H1 (cell line): Measurements from ENCODE around the gene UHRF1. TPM values are rescaled to one million over a fixed set of nuclear protein-coding genes. Genes with fewer than 3 reads are reported as not detected.
A peak's percentile ranks its signal among the peaks of the same experiment; 100 is the strongest.

Experiments used
- CTCF ChIA-PET: fragments of 300-600 bp; sonication (Branson Sonifier 250); formaldehyde crosslinking; loops from one replicate; lab custom pipeline; 2021; ENCODE audit not compliant: partially characterized antibody; lab: Charles Lee
- POLR2A ChIA-PET: fragments of 300-600 bp; sonication (Branson Sonifier 250); formaldehyde crosslinking; loops from one replicate; lab custom pipeline; 2021; ENCODE audit warnings: inconsistent platforms; ENCODE audit not compliant: partially characterized antibody; lab: Charles Lee
- DNase-seq, 2 experiments: peaks; one replicate each; pipeline versions ENCODE4 v3.0.0 to v3.0.0-alpha.2; 2010 to 2022; ENCODE audit warnings: low spot score in 2 of 2, low read depth in 1 of 2, mixed read lengths in 1 of 2
- FAIRE-seq: peaks from 2 replicates; lab custom pipeline; 2011; peaks lifted over from hg19 to GRCh38; lab: Jason Lieb, UNC
- H2AFZ ChIP-seq: 2 replicates; pipeline ENCODE4 v1.8.1; 2012; ENCODE audit warnings: low read length, inconsistent platforms
- H2AK5ac ChIP-seq: 2 replicates; pipeline ENCODE4 v1.6.1; 2013; ENCODE audit warnings: low read depth, low read length
- H2BK120ac ChIP-seq: replicated peaks from 2 replicates; pipeline ENCODE3; 2013; ENCODE audit warnings: low read depth, low read length, inconsistent platforms
- H2BK12ac ChIP-seq: 2 replicates; pipeline ENCODE4 v1.6.1; 2013; ENCODE audit warnings: low read depth, low read length
- H2BK15ac ChIP-seq: 2 replicates; pipeline ENCODE4 v1.6.1; 2013; ENCODE audit warnings: low read length
- H2BK20ac ChIP-seq: 2 replicates; pipeline ENCODE4 v1.6.1; 2013; ENCODE audit warnings: low read length
- H2BK5ac ChIP-seq: 2 replicates; pipeline ENCODE4 v1.6.1; 2013; ENCODE audit warnings: low read depth, low read length
- H3K14ac ChIP-seq: 2 replicates; pipeline ENCODE4 v1.6.1; 2013; ENCODE audit warnings: inconsistent platforms; ENCODE audit not compliant: insufficient read length
- H3K18ac ChIP-seq: 2 replicates; pipeline ENCODE4 v1.6.1; 2013; ENCODE audit warnings: low read length; ENCODE audit errors: extremely low read depth
- H3K23ac ChIP-seq: 2 replicates; pipeline ENCODE4 v1.6.1; 2013; ENCODE audit warnings: inconsistent platforms; ENCODE audit not compliant: insufficient read length
- H3K23me2 ChIP-seq: 2 replicates; pipeline ENCODE4 v1.6.1; 2013; ENCODE audit warnings: low read depth, low read length
- H3K27ac ChIP-seq: 2 replicates; pipeline ENCODE4 v1.6.1; 2011; ENCODE audit warnings: low read depth, low read length, inconsistent platforms
- H3K27me3 ChIP-seq, 4 experiments: replicated peaks in 1 of 4; 1 replicate in 1 of 4; 2 replicates in 3 of 4; pipeline versions ENCODE4 v1.6.1 to v1.8.1; 2011 to 2013; ENCODE audit warnings: low read length in 3 of 4, mild to moderate bottlenecking in 3 of 4, inconsistent platforms in 2 of 4, mixed read lengths in 2 of 4, moderate library complexity in 1 of 4; ENCODE audit not compliant: control insufficient read depth in 3 of 4, insufficient read depth in 3 of 4; ENCODE audit errors: extremely low read depth in 1 of 4
- H3K36me3 ChIP-seq, 4 experiments: 2 replicates each; pipeline versions ENCODE4 v1.6.1 to v1.8.1; 2011 to 2013; ENCODE audit warnings: mild to moderate bottlenecking in 4 of 4, low read length in 3 of 4, moderate library complexity in 2 of 4, control low read depth in 1 of 4, inconsistent platforms in 1 of 4; ENCODE audit not compliant: insufficient read depth in 4 of 4, control insufficient read depth in 2 of 4
- H3K4ac ChIP-seq: replicated peaks from 2 replicates; pipeline ENCODE3; 2013; ENCODE audit warnings: low read length, low read depth, mixed read lengths, inconsistent platforms; ENCODE audit not compliant: insufficient read length
- H3K4me1 ChIP-seq, 4 experiments: replicated peaks in 1 of 4; 1 replicate in 1 of 4; 2 replicates in 3 of 4; pipeline versions ENCODE4 v1.6.1 to v1.8.1; 2011 to 2013; ENCODE audit warnings: low read length in 3 of 4, inconsistent platforms in 2 of 4, mixed read lengths in 1 of 4; ENCODE audit not compliant: insufficient read depth in 4 of 4, control insufficient read depth in 3 of 4
- H3K4me2 ChIP-seq, 2 experiments: 2 replicates each; pipeline versions ENCODE4 v1.6.1 to v1.8.1; 2011 to 2013; ENCODE audit warnings: low read depth in 2 of 2, low read length in 2 of 2, control low read depth in 1 of 2, inconsistent platforms in 1 of 2, mild to moderate bottlenecking in 1 of 2; ENCODE audit not compliant: insufficient read depth in 1 of 2
- H3K4me3 ChIP-seq, 4 experiments: fragments of 200-600, 300-600 bp in 1 of 4; sonication (generic), shearing (Covaris generic), sonication (Bioruptor Twin) in 1 of 4; 2 replicates each; pipeline versions ENCODE4 v1.5.1 to v1.8.1; 2011 to 2016; ENCODE audit warnings: low read length in 4 of 4, low read depth in 3 of 4, control low read depth in 2 of 4, inconsistent platforms in 2 of 4, mild to moderate bottlenecking in 2 of 4, mixed read lengths in 1 of 4, moderate library complexity in 1 of 4; ENCODE audit not compliant: insufficient read depth in 2 of 4; ENCODE audit errors: extremely low read depth in 1 of 4
- H3K56ac ChIP-seq: replicated peaks from 2 replicates; pipeline ENCODE3; 2013; ENCODE audit warnings: low read depth, mild to moderate bottlenecking, mixed read lengths, low read length, inconsistent platforms; ENCODE audit not compliant: insufficient read length
- H3K79me1 ChIP-seq: 2 replicates; pipeline ENCODE4 v1.6.1; 2013; ENCODE audit warnings: low read depth, low read length, control low read depth
- H3K79me2 ChIP-seq, 2 experiments: 2 replicates each; pipeline versions ENCODE4 v1.6.1 to v1.8.1; 2012 to 2013; ENCODE audit warnings: low read length in 2 of 2, mild to moderate bottlenecking in 2 of 2, inconsistent platforms in 1 of 2; ENCODE audit not compliant: insufficient read depth in 2 of 2, control insufficient read depth in 1 of 2
- H3K9ac ChIP-seq, 4 experiments: replicated peaks in 1 of 4; 1 replicate in 1 of 4; 2 replicates in 3 of 4; pipeline versions ENCODE4 v1.6.1 to v1.8.1; 2011 to 2013; ENCODE audit warnings: low read depth in 3 of 4, low read length in 3 of 4, control low read depth in 2 of 4, mild to moderate bottlenecking in 2 of 4, moderate library complexity in 2 of 4, inconsistent platforms in 1 of 4; ENCODE audit errors: extremely low read depth in 1 of 4
- H3K9me3 ChIP-seq, 2 experiments: 2 replicates each; pipeline versions ENCODE4 v1.6.1 to v1.8.1; 2012 to 2013; ENCODE audit warnings: mild to moderate bottlenecking in 2 of 2, moderate library complexity in 2 of 2, control low read depth in 1 of 2, inconsistent platforms in 1 of 2, low read depth in 1 of 2, low read length in 1 of 2, mixed read lengths in 1 of 2; ENCODE audit not compliant: insufficient read depth in 2 of 2
- H4K20me1 ChIP-seq, 2 experiments: replicated peaks in 1 of 2; 2 replicates each; pipeline versions ENCODE3 to v1.8.1; 2011 to 2013; ENCODE audit warnings: inconsistent platforms in 2 of 2, low read length in 2 of 2, mild to moderate bottlenecking in 1 of 2; ENCODE audit not compliant: insufficient read depth in 2 of 2, control insufficient read depth in 1 of 2
- H4K5ac ChIP-seq: 2 replicates; pipeline ENCODE4 v1.6.1; 2013; ENCODE audit warnings: low read length, low read depth, mixed read lengths, inconsistent platforms; ENCODE audit not compliant: insufficient read length
- H4K8ac ChIP-seq: 2 replicates; pipeline ENCODE4 v1.8.0; 2013; ENCODE audit warnings: mild to moderate bottlenecking, moderate library complexity, low read length, inconsistent platforms; ENCODE audit not compliant: insufficient read depth; ENCODE audit errors: extremely low read depth
- H4K91ac ChIP-seq: replicated peaks from 2 replicates; pipeline ENCODE3; 2013; ENCODE audit warnings: low read length, mixed read lengths, inconsistent platforms; ENCODE audit not compliant: insufficient read length
- ATF3 ChIP-seq: IDR thresholded peaks from 2 replicates; pipeline ENCODE4 v1.6.1; 2011; ENCODE audit warnings: low read depth, mild to moderate bottlenecking, low read length; ENCODE audit not compliant: insufficient read depth
- CEBPB ChIP-seq: IDR thresholded peaks from 2 replicates; pipeline ENCODE4 v1.6.1; 2012; ENCODE audit warnings: low read depth, low read length
- EGR1 ChIP-seq: IDR thresholded peaks from 2 replicates; pipeline ENCODE4 v1.6.1; 2011; ENCODE audit warnings: low read depth, low read length, borderline replicate concordance
- FOSL1 ChIP-seq: IDR thresholded peaks from 2 replicates; pipeline ENCODE4 v1.6.1; 2011; ENCODE audit warnings: mild to moderate bottlenecking, low read depth, low read length, moderate library complexity; ENCODE audit not compliant: insufficient read depth
- SAP30 ChIP-seq: fragments of 300-600 bp; sonication (generic); IDR thresholded peaks from 2 replicates; pipeline ENCODE4 v1.7.1; 2012; ENCODE audit warnings: low read length, moderate library complexity, mild to moderate bottlenecking, inconsistent platforms; ENCODE audit not compliant: insufficient read depth, insufficient replicate concordance
- SIX5 ChIP-seq: IDR thresholded peaks from 2 replicates; pipeline ENCODE4 v1.6.1; 2011; ENCODE audit warnings: mild to moderate bottlenecking, low read depth, low read length
- SP1 ChIP-seq: IDR thresholded peaks from 2 replicates; pipeline ENCODE4 v1.6.1; 2011; ENCODE audit warnings: low read depth, low read length
- SP4 ChIP-seq: IDR thresholded peaks from 2 replicates; pipeline ENCODE4 v1.6.1; 2012; ENCODE audit warnings: low read length, inconsistent platforms
- YY1 ChIP-seq: IDR thresholded peaks from 2 replicates; pipeline ENCODE4 v1.6.1; 2011; ENCODE audit warnings: low read depth, mild to moderate bottlenecking, low read length
- WGBS, 2 experiments: shearing (Covaris generic) in 1 of 2; methylation state at CpG; one replicate each; pipeline versions ENCODE4 v1.1.6 to v1.1.7; 2013 to 2015; ENCODE audit warnings: low lambda C conversion rate in 2 of 2, mixed read lengths in 2 of 2, inconsistent platforms in 1 of 2, low coverage in 1 of 2, missing lambda C conversion rate in 1 of 2; ENCODE audit not compliant: insufficient replicate concordance in 2 of 2, insufficient coverage in 1 of 2, insufficient read length in 1 of 2; ENCODE audit errors: extremely low coverage in 1 of 2, missing lambda C conversion rate in 1 of 2; 5-methylcytosine and 5-hydroxymethylcytosine counted together
- polyA plus RNA-seq, 7 experiments: library from polyadenylated mRNA; depleted of rRNA in 3 of 7; stranded (reverse) in 5 of 7; unstranded in 2 of 7; fragments of >200 nt in 5 of 7; fragments of 200-250 nt in 2 of 7; gene quantifications; 1 replicate in 5 of 7; 2 replicates in 1 of 7; 4 replicates in 1 of 7; pipeline versions ENCODE4 v1.2.1 to v1.2.3, GENCODE V29; 2011 to 2013; ENCODE audit warnings: missing spikeins in 2 of 7, mixed read lengths in 2 of 7
- total RNA-seq: library from RNA; stranded (reverse); fragmentation: NEBNext Ultra II Directional; extraction: Animal tissue kit (Norgen Biotek cat#: 25700); gene quantifications from 2 replicates; pipeline ENCODE4 v1.2.1, GENCODE V29; 2021

Gene UHRF1
- total and polyA plus RNA-seq, 2 of the 8 experiments (the other 6 are each of a cell fraction or from before 2014, with no cell fraction given): 14.7 to 65.8 TPM

- Histone ChIP-seq H3K79me1 (peaks cover 13% of the 10 kb centered on the region), H2BK5ac (no peak overlapping the region; the same call in 1 of the 2 replicates), H3K27me3 (peaks cover 0 to 5% (median 0%) of the 10 kb centered on the region in 4 experiments; a peak in 2 of 7 replicates), H3K14ac (no peak overlapping the region), H3K4me1 (peaks cover 3 to 17% (median 14%) of the 10 kb centered on the region in 4 experiments), H2BK12ac (no peak overlapping the region), H2BK20ac (no peak overlapping the region), H2BK15ac (no peak overlapping the region), H4K8ac (no peak overlapping the region; the same call in 1 of the 2 replicates), H3K9ac (0 out of 7 replicates have a peak overlapping the region, but pooled peaks of 3 of the 4 experiments have one; percentile 11 to 25 (median 14)), H4K20me1 (peaks cover 11 to 15% of the 10 kb centered on the region in 2 experiments), H3K79me2 (peaks cover 10 to 48% of the 10 kb centered on the region in 2 experiments; a peak in 3 of 4 replicates), H2BK120ac (no peak overlapping the region), H3K4me2 (peak overlapping the region; percentile 79 to 98)
- FAIRE-seq: no peak
- TF ChIP-seq SP1 (no peak), YY1 (no peak), FOSL1 (no peak), SAP30 (peak; percentile 63), SP4 (0 out of 2 replicates have a peak, but pooled peaks have one; percentile 51), EGR1 (no peak), SIX5 (no peak), ATF3 (no peak), CEBPB (no peak)
- TF ChIP-seq, all 59 proteins: peak for 2
- Histone ChIP-seq H3K4me3 (peak overlapping the region; percentile 49 to 67 (median 57); a peak in 7 of 8 replicates), H4K91ac (no peak overlapping the region), H3K36me3 (no peaks in the 10 kb centered on the region), H3K9me3 (no peaks in the 10 kb centered on the region), H3K23me2 (peaks cover 11% of the 10 kb centered on the region; the same call in 1 of the 2 replicates), H3K27ac (no peak overlapping the region), H3K56ac (no peak overlapping the region), H2AFZ (no peak overlapping the region), H3K4ac (no peak overlapping the region), H3K18ac (peak overlapping the region; percentile 10; the same call in 1 of the 2 replicates), H2AK5ac (no peak overlapping the region), H4K5ac (no peak overlapping the region), H3K23ac (no peak overlapping the region)
- CTCF ChIA-PET: interaction anchor here (0.6 to 5.7 kb wide), 11 partner anchors 9 to 79 kb away, joined by 3 to 38 read pairs (median 5); no protein-coding TSS in a partner anchor
- POLR2A ChIA-PET: interaction anchor here (0.7 to 1.4 kb wide), 7 partner anchors 10 to 106 kb away, joined by 3 to 6 read pairs (median 4); no protein-coding TSS in a partner anchor
- no peak for DNase-seq
- 20% methylated on average over 31 of the region's 31 CpGs; no CpG with 5 or more reads in 1 of the 2 experiments for WGBS, 2 experiments
Observed at GRCh38 chr19:4970558-4971423, 61.5 kb downstream of the UHRF1 start.
